WTC11 (cell line): ENCODE data around the gene LIN7A. TPM values are rescaled to one million over a fixed set of nuclear protein-coding genes. Genes with fewer than 3 reads are reported as not detected.

Experiments
- ATAC-seq: fragments of 200-7000 bp; cut with Tn5 transposase; 2 replicates; pipeline ENCODE4 v1.10.0; 2021; ENCODE audit warnings: mild to moderate bottlenecking, moderate library complexity
- CTCF ChIA-PET: fragments of 300-600 bp; sonication (Branson Sonifier 250); formaldehyde crosslinking; loops from one replicate; lab custom pipeline; 2021; ENCODE audit warnings: antibody characterized with exemption; lab: Charles Lee
- POLR2A ChIA-PET: fragments of 350-600 bp; sonication (Branson Sonifier 250); formaldehyde crosslinking; loops from one replicate; lab custom pipeline; 2021; ENCODE audit warnings: antibody characterized with exemption; lab: Charles Lee
- DNase-seq: peaks from one replicate; pipeline ENCODE4 v3.0.0; 2021; ENCODE audit warnings: low spot score
- H3K27ac Mint-ChIP-seq: 2 replicates; pipeline ENCODE4 v1.8.0; 2021; ENCODE audit warnings: mixed read lengths
- H3K27me3 Mint-ChIP-seq: 2 replicates; pipeline ENCODE4 v1.8.0; 2021; ENCODE audit warnings: low read depth, mild to moderate bottlenecking, moderate library complexity, mixed read lengths
- H3K36me3 Mint-ChIP-seq: 2 replicates; pipeline ENCODE4 v1.8.0; 2021; ENCODE audit warnings: mixed read lengths
- H3K4me1 Mint-ChIP-seq: 2 replicates; pipeline ENCODE4 v1.8.0; 2022; ENCODE audit warnings: mixed read lengths
- H3K4me3 Mint-ChIP-seq: 2 replicates; pipeline ENCODE4 v1.8.0; 2021; ENCODE audit warnings: mild to moderate bottlenecking, moderate library complexity, mixed read lengths
- H3K9me3 Mint-ChIP-seq: 2 replicates; pipeline ENCODE4 v1.8.0; 2021; ENCODE audit warnings: mixed read lengths
- CREB1 ChIP-seq: sonication (generic); formaldehyde crosslinking; IDR thresholded peaks from 2 replicates; pipeline ENCODE4 v1.8.0; 2023; ENCODE audit warnings: mild to moderate bottlenecking, missing genetic modification reagents
- CTCF ChIP-seq: fragments of 200-600 bp; IDR thresholded peaks from 2 replicates; pipeline ENCODE4 v1.8.0; 2022; ENCODE audit warnings: antibody characterized with exemption
- ELF4 ChIP-seq: sonication (generic); formaldehyde crosslinking; IDR thresholded peaks from 2 replicates; pipeline ENCODE4 v1.8.1; 2022; ENCODE audit warnings: low read depth, mild to moderate bottlenecking, moderate library complexity, missing genetic modification reagents
- EMX1 ChIP-seq: fragments of 250-450 bp; sonication (Bioruptor Pico); IDR thresholded peaks from 2 replicates; pipeline ENCODE4 v1.8.0; 2021; ENCODE audit warnings: mild to moderate bottlenecking
- FOXP1 ChIP-seq: sonication (generic); formaldehyde crosslinking; IDR thresholded peaks from 2 replicates; pipeline ENCODE4 v1.8.0; 2022; ENCODE audit warnings: missing genetic modification reagents, mild to moderate bottlenecking, moderate library complexity, borderline replicate concordance
- GRHL2 ChIP-seq: fragments of 250-450 bp; sonication (Bioruptor Pico); IDR thresholded peaks from 2 replicates; pipeline ENCODE4 v1.8.0; 2022; ENCODE audit warnings: mild to moderate bottlenecking, moderate library complexity; ENCODE audit not compliant: insufficient replicate concordance, severe bottlenecking
- JUN ChIP-seq: sonication (generic); formaldehyde crosslinking; IDR thresholded peaks from 2 replicates; pipeline ENCODE4 v1.8.0; 2023; ENCODE audit warnings: mild to moderate bottlenecking, missing genetic modification reagents
- PREB ChIP-seq: sonication (generic); formaldehyde crosslinking; IDR thresholded peaks from 2 replicates; pipeline ENCODE4 v1.8.1; 2022; ENCODE audit warnings: mild to moderate bottlenecking, missing genetic modification reagents, moderate library complexity, borderline replicate concordance
- STAT6 ChIP-seq: sonication (generic); formaldehyde crosslinking; conservative IDR thresholded peaks from 2 replicates; pipeline ENCODE4 v1.8.1; 2023; ENCODE audit warnings: mild to moderate bottlenecking, low read depth, missing genetic modification reagents, moderate library complexity
- ZBTB21 ChIP-seq: sonication (generic); formaldehyde crosslinking; IDR thresholded peaks from 2 replicates; pipeline ENCODE4 v1.8.1; 2023; ENCODE audit warnings: mild to moderate bottlenecking, missing genetic modification reagents, borderline replicate concordance
- ZNF232 ChIP-seq: sonication (generic); formaldehyde crosslinking; IDR thresholded peaks from 2 replicates; pipeline ENCODE4 v1.8.0; 2022; ENCODE audit warnings: mild to moderate bottlenecking, missing genetic modification reagents
- ZNF317 ChIP-seq: sonication (generic); formaldehyde crosslinking; IDR thresholded peaks from 2 replicates; pipeline ENCODE4 v1.8.1; 2023; ENCODE audit warnings: low read depth, mild to moderate bottlenecking, moderate library complexity, missing genetic modification reagents, borderline replicate concordance
- ZNF423 ChIP-seq: fragments of 250-450 bp; sonication (Bioruptor Pico); IDR thresholded peaks from 2 replicates; pipeline ENCODE4 v2.1.2; 2022; ENCODE audit warnings: mild to moderate bottlenecking, moderate library complexity
- total RNA-seq: library from RNA; stranded (reverse); gene quantifications from 3 replicates; pipeline ENCODE4 v1.2.3, GENCODE V29; 2021
- TF ChIP-seq, protein P1 (sequence below): sonication (generic); formaldehyde crosslinking; IDR thresholded peaks from 2 replicates; pipeline ENCODE4 v1.8.1; 2022; ENCODE audit warnings: low read depth, mild to moderate bottlenecking, moderate library complexity, missing genetic modification reagents, borderline replicate concordance
- TF ChIP-seq, protein P2 (sequence below): fragments of 250-450 bp; sonication (Bioruptor Pico); IDR thresholded peaks from 2 replicates; pipeline ENCODE4 v1.9.0; 2021; ENCODE audit warnings: moderate library complexity, mild to moderate bottlenecking, inconsistent platforms, borderline replicate concordance
- TF ChIP-seq, protein P3 (sequence below): sonication (generic); formaldehyde crosslinking; IDR thresholded peaks from 2 replicates; pipeline ENCODE4 v1.8.1; 2023; ENCODE audit warnings: mild to moderate bottlenecking, missing genetic modification reagents
- TF ChIP-seq, protein P4 (sequence below): fragments of 250-450 bp; sonication (Bioruptor Pico); IDR thresholded peaks from 2 replicates; pipeline ENCODE4 v2.1.2; 2022; ENCODE audit warnings: mild to moderate bottlenecking, moderate library complexity
- TF ChIP-seq, protein P5 (sequence below): sonication (generic); formaldehyde crosslinking; IDR thresholded peaks from 2 replicates; pipeline ENCODE4 v1.8.0; 2022; ENCODE audit warnings: mild to moderate bottlenecking, missing genetic modification reagents
- TF ChIP-seq, protein P6 (sequence below): sonication (generic); formaldehyde crosslinking; conservative IDR thresholded peaks from 2 replicates; pipeline ENCODE4 v1.8.1; 2022; ENCODE audit warnings: mild to moderate bottlenecking, missing genetic modification reagents

LIN7A gene
- total RNA-seq, 1 experiment from 2014 or later: 8.5 TPM

- DNase-seq: no peak
- Mint-ChIP-seq H3K36me3 (no peaks in the 10 kb centered on the region), H3K9me3 (no peaks in the 10 kb centered on the region), H3K27me3 (no peaks in the 10 kb centered on the region), H3K27ac (peak overlapping the region; percentile 79)
- TF ChIP-seq EMX1 (no peak), ZNF232 (CRISPR knock-in tag) (no peak), CTCF (no peak), GRHL2 (no peak), FOXP1 (no peak), STAT6 (CRISPR knock-in tag) (no peak), PREB (CRISPR knock-in tag) (no peak), JUN (CRISPR knock-in tag) (no peak), ZNF317 (CRISPR knock-in tag) (no peak), ELF4 (CRISPR knock-in tag) (no peak)
- TF ChIP-seq, protein P1, sequence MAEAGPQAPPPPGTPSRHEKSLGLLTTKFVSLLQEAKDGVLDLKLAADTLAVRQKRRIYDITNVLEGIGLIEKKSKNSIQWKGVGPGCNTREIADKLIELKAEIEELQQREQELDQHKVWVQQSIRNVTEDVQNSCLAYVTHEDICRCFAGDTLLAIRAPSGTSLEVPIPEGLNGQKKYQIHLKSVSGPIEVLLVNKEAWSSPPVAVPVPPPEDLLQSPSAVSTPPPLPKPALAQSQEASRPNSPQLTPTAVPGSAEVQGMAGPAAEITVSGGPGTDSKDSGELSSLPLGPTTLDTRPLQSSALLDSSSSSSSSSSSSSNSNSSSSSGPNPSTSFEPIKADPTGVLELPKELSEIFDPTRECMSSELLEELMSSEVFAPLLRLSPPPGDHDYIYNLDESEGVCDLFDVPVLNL (CRISPR knock-in tag): no peak
- TF ChIP-seq, protein P2, sequence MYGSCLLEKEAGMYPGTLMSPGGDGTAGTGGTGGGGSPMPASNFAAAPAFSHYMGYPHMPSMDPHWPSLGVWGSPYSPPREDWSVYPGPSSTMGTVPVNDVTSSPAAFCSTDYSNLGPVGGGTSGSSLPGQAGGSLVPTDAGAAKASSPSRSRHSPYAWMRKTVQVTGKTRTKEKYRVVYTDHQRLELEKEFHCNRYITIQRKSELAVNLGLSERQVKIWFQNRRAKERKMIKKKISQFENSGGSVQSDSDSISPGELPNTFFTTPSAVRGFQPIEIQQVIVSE: no peak
- TF ChIP-seq, protein P3, sequence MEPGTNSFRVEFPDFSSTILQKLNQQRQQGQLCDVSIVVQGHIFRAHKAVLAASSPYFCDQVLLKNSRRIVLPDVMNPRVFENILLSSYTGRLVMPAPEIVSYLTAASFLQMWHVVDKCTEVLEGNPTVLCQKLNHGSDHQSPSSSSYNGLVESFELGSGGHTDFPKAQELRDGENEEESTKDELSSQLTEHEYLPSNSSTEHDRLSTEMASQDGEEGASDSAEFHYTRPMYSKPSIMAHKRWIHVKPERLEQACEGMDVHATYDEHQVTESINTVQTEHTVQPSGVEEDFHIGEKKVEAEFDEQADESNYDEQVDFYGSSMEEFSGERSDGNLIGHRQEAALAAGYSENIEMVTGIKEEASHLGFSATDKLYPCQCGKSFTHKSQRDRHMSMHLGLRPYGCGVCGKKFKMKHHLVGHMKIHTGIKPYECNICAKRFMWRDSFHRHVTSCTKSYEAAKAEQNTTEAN: no peak
- TF ChIP-seq, all 79 proteins: peak for 0
- no peak for ATAC-seq
- POLR2A ChIA-PET: no interaction called here
- CTCF ChIA-PET: interaction anchor here (0.6 to 2.9 kb wide), 3 partner anchors 8 to 412 kb away, joined by 3 to 22 read pairs (median 3); no protein-coding TSS in a partner anchor
- Mint-ChIP-seq H3K4me1 (peaks cover 52% of the 10 kb centered on the region), H3K4me3 (no peak overlapping the region)
These were observed 92.1 kb downstream of the LIN7A start for GRCh38 chr12:80845639-80846038.

- no peak for TF ChIP-seq ZNF423 (CRISPR knock-in tag)
- TF ChIP-seq, protein P4, sequence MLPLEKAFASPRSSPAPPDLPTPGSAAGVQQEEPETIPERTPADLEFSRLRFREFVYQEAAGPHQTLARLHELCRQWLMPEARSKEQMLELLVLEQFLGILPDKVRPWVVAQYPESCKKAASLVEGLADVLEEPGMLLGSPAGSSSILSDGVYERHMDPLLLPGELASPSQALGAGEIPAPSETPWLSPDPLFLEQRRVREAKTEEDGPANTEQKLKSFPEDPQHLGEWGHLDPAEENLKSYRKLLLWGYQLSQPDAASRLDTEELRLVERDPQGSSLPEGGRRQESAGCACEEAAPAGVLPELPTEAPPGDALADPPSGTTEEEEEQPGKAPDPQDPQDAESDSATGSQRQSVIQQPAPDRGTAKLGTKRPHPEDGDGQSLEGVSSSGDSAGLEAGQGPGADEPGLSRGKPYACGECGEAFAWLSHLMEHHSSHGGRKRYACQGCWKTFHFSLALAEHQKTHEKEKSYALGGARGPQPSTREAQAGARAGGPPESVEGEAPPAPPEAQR (CRISPR knock-in tag): no peak
- TF ChIP-seq, protein P5, sequence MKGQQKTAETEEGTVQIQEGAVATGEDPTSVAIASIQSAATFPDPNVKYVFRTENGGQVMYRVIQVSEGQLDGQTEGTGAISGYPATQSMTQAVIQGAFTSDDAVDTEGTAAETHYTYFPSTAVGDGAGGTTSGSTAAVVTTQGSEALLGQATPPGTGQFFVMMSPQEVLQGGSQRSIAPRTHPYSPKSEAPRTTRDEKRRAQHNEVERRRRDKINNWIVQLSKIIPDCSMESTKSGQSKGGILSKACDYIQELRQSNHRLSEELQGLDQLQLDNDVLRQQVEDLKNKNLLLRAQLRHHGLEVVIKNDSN: no peak
- TF ChIP-seq, protein P6, sequence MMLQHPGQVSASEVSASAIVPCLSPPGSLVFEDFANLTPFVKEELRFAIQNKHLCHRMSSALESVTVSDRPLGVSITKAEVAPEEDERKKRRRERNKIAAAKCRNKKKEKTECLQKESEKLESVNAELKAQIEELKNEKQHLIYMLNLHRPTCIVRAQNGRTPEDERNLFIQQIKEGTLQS (CRISPR knock-in tag): no peak
- TF ChIP-seq ZBTB21 (CRISPR knock-in tag): no peak
- TF ChIP-seq CREB1: no peak
- DNase-seq (no peak), ATAC-seq (no peak)
- H3K27ac Mint-ChIP-seq: no peak overlapping the region
- no peaks in the 10 kb centered on the region for H3K36me3 Mint-ChIP-seq
- no peak overlapping the region for H3K4me3 Mint-ChIP-seq
- no peaks in the 10 kb centered on the region for H3K27me3 Mint-ChIP-seq
- ChIA-PET CTCF (interaction anchor here (1.1 kb wide), 1 partner anchor 211 kb away, joined by 3 read pairs; no protein-coding TSS in a partner anchor), POLR2A (no interaction called here)
- no peaks in the 10 kb centered on the region for H3K9me3 Mint-ChIP-seq
- H3K4me1 Mint-ChIP-seq: peaks cover 40% of the 10 kb centered on the region
These were observed 93.8 kb downstream of the LIN7A start for GRCh38 chr12:80843969-80844368.
